COLO829 (cell line): ENCODE data around the gene NEURL4.
A peak's percentile ranks its signal among the peaks of the same experiment; 100 is the strongest.

ENCODE experiments used
- DNase-seq: peaks from one replicate; pipeline ENCODE4 v3.0.0; 2012; ENCODE audit warnings: low spot score

Gene NEURL4

DNA sequence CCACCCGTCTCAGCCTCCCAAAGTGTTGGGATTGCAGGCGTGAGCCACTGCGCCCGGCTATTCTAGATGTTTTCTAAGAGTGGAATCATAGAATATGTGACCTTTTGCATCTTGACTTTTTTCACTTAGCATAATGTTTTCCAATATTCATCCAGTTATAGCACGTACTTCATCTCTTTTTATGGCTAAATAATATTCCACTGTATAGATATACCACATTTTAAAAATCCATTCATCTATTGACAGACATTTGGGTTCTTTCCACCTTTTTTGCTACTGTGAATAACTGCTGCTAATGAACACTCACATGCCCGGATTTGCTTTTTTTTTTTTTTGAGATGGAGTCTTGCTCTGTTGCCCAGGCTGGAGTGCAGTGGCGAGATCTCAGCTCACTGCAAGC, 25.0 kb downstream of the NEURL4 start:
- DNase-seq, result no peak

- DNase-seq, result peak; percentile 70
Measured at GRCh38 chr17:7296189-7296861, 32.8 kb downstream of the NEURL4 start.

GRCh38 chr17:7295230-7296180, 33.6 kb downstream of the NEURL4 start:
- no peak for DNase-seq

- peak; percentile 62 for DNase-seq
Measured at GRCh38 chr17:7294614-7295153, 34.5 kb downstream of the NEURL4 start, which contains the start of gene YBX2. TSS of gene YBX2 (minus strand) at chr17:7294639. CDS start at chr17:7294500, 139 bp downstream.

- no peak for DNase-seq
Measured at GRCh38 chr17:7293816-7294613, 35.1 kb downstream of the NEURL4 start.

- no peak for DNase-seq
Measured at GRCh38 chr17:7293159-7293558, 36.0 kb downstream of the NEURL4 start.

DNA sequence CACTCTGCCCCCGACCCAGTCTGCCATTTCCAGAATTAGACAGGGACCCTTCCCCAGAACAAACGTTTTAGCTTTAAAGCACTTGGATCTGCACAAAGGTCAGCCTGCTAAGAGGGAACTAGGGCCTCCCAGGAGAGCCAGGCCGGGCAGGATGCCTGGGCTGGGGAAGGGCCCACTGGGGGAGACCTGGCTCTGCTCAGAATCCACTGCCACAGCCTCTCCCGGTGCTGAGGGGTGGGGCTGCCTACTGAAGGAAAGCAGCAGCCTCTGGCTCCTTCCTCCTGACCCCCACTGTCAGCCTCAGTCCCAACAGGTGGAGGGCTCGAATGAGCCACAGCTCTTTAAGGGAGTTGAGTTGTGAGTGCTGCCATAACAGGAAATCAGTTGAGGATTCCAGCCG, 36.4 kb downstream of the NEURL4 start:
- no peak for DNase-seq

DNA sequence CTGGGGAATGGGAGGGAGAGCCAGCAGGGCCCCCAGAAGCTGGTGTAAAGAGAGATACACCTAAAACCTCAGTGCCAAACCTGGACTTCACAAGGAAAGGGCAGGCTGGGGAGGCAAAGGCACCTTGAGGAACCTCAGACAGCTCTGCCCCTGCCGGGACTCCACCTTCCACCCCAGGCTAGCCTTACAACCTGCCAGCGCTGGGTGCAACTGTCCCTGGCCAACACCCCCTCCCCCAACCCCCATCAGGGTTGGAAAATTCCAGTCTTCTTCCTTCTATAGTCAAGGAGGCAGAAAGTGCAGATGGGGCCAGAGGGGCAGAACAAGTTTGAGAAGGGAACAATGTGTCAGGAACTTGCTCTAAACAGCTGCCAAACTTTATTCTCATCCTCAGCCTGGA, 36.9 kb downstream of the NEURL4 start:
- DNase-seq, result no peak

DNA sequence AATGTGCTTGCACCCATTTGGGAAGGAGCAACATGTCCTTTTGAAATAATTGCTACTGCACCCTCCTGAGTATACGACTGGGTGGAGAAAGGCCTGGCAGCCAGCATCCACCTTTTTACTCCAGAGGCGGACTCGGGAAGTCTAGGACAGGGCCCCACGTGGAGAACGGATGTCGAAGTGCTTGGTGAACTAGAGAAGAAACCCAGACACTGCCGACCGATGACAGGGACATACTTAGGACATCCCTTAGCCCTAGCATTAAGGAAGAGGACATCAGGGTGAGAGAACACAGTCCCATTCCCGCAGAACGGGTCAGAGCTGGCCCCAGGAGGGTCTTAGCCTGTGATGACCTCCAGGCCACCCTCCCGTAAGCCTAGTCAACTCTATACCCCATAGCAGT, 38.5 kb downstream of the NEURL4 start:
- no peak for DNase-seq

DNA sequence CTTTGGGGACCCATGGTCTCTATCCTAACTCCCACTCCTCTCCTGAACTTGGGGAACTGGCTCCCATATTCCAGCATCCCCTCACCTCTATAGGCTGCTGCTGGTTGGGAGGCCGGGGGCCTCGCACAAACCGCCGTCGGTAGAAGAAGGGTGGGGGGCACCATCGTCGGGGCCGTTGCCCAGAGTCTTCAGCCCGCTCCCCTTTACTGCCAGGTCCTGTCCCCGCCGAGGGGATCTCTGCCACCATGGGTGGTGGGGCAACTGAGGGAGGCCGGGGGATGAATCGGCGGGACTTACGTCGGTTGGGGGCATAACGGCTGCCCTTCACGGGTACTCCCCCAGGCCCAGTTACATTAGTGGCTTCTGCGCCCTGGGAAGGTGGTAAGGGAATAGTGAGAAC, 39.0 kb downstream of the NEURL4 start:
- no peak for DNase-seq

- no peak for DNase-seq
Measured at GRCh38 chr17:7289256-7290032, 39.7 kb downstream of the NEURL4 start.

DNA sequence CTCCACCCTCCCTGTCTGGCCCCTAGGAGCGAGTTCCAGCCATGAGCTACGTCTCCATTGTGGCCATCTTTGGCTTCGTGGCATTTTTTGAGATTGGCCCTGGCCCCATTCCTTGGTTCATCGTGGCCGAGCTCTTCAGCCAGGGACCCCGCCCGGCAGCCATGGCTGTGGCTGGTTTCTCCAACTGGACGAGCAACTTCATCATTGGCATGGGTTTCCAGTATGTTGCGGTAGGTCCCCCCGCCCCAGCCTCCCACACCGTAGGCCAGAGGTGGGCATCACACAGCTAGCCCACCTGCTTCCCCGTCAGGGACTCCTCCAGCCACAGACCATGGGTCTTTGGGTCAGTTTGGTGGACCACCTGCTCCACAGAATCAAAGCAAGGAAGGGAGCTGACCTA, 43.5 kb downstream of the NEURL4 start:
- DNase-seq, result no peak

GRCh38 chr17:7284911-7285310, 44.2 kb downstream of the NEURL4 start:
- no peak for DNase-seq

- DNase-seq, result no peak
Measured at GRCh38 chr17:7283471-7284216, 45.5 kb downstream of the NEURL4 start.

DNA sequence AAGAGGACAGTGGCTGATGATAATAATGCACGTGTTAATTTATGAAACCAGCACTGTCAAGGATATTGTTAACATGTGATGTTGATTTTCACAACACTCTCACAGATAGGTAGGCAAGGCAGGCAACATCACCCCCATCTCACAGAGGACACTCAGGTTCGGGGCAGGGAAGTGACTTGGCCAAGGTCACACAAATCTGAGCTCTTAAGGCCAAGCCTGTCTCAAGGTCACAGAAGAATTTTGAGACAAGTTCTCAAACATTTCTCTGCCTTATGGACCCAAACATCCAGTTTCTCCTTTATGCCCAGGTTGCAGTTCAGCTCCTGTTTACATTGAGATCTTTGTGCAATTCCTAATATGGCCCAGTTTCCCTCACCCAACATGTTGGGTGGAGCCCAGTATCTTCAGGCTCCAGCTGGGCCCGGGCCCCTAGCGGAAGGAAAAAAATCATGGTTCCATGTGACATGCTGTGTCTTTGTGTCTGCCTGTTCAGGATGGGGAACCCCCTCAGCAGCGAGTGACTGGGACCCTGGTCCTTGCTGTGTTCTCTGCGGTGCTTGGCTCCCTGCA, 46.3 kb downstream of the NEURL4 start:
- no peak for DNase-seq

GRCh38 chr17:7281953-7282751, 47.0 kb downstream of the NEURL4 start:
- no peak for DNase-seq

DNA sequence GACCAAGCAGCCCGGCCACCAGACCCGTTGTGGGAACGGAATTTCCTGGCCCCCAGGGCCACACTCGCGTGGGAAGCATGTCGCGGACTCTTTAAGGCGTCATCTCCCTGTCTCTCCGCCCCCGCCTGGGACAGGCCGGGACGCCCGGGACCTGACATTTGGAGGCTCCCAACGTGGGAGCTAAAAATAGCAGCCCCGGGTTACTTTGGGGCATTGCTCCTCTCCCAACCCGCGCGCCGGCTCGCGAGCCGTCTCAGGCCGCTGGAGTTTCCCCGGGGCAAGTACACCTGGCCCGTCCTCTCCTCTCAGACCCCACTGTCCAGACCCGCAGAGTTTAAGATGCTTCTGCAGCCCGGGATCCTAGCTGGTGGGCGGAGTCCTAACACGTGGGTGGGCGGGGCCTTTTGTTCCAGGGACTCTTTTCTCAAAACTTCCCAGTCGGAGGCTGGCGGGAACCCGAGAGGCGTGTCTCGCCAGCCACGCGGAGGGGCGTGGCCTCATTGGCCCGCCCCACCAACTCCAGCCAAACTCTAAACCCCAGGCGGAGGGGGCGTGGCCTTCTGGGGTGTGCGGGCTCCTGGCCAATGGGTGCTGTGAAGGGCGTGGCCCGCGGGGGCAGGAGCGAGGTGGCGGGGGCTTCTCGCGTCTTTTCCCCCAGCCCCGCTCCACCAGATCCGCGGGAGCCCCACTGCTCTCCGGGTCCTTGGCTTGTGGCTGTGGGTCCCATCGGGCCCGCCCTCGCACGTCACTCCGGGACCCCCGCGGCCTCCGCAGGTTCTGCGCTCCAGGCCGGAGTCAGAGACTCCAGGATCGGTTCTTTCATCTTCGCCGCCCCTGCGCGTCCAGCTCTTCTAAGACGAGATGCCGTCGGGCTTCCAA, 47.8 kb downstream of the NEURL4 start, which contains the start of gene SLC2A4:
TSS of gene SLC2A4 (plus strand) at position 645 of the 879 bp plus-strand sequence. CDS start at position 862, 217 bp downstream.
- DNase-seq, result peak; percentile 99

DNA sequence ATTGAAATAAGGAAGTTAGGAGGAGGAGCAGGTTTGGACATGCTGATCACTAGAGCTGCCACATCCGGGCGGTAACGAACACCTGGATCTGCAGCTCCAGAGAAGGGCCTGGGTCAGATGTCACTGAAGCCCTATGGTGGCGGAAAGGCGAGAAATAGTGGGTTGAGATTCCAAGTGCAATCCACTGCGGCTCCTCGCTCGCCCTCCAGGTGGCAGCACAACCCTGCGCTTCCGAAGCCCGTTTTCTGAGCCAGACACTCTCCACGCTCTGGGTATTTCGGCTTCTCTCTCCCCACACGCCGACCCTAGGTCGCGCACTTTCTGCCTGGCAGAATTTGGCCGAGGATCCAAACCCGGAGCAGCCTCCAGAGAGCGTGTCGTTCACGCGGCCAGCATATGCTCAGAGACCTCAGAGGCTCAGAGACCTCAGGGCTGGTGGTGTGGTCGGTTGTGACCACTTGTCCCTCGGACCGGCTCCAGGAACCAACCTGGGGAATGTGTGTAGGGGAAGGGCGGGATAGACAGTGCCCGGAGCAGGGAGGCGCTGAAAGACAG, 48.5 kb downstream of the NEURL4 start:
- DNase-seq, result peak; percentile 95
